ENCODE results near the gene PTGIS.

The PTGIS gene

DNA sequence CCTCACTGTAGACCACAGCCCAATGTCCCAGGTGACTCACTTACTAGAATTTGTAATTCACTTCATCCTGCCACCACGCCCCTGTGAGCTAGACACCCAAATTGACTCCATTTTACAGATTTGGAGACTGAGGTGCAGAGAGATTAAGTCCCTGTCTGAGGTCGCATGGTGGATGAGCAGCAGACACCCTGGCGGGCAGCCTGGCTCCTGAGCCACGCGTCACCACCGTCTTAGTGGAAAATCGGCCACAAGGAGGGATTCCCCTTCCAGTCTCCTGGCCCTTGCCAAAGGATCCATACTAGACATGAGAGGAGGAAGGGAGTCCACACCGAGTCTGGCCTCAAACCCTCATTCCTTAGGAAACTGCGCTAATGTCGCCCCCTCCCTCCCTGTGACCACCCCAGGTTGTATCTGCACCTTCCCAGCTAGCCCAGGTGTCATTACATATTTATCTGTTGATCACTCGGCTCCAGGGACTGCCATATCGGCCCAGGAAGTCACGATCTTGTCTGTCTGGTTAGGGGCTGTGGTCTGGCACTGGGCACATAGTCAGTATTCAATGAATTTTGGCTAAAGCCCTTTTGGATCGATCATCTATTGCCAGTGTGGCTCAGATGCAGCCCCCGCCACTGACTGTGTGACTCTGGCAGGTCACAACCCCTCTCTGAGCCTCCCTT lies 25.7 kb upstream of the PTGIS start:
- Histone ChIP-seq H3K27me3 (ENCODE audit: insufficient read depth, poor library complexity, severe bottlenecking) (no peaks in the 10 kb centered on the region), H3K27ac (replicated peaks) (no peak overlapping the region), H3K4me3 (replicated peaks; ENCODE audit: insufficient read depth, low read length) (no peak overlapping the region)
- TF ChIP-seq, protein P1, sequence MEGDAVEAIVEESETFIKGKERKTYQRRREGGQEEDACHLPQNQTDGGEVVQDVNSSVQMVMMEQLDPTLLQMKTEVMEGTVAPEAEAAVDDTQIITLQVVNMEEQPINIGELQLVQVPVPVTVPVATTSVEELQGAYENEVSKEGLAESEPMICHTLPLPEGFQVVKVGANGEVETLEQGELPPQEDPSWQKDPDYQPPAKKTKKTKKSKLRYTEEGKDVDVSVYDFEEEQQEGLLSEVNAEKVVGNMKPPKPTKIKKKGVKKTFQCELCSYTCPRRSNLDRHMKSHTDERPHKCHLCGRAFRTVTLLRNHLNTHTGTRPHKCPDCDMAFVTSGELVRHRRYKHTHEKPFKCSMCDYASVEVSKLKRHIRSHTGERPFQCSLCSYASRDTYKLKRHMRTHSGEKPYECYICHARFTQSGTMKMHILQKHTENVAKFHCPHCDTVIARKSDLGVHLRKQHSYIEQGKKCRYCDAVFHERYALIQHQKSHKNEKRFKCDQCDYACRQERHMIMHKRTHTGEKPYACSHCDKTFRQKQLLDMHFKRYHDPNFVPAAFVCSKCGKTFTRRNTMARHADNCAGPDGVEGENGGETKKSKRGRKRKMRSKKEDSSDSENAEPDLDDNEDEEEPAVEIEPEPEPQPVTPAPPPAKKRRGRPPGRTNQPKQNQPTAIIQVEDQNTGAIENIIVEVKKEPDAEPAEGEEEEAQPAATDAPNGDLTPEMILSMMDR (IDR thresholded peaks at IDR 0.05; ENCODE audit: insufficient read depth, low read length): no peak
- TF ChIP-seq GABPA (IDR thresholded peaks at IDR 0.05; ENCODE audit: low read depth) (no peak), REST (IDR thresholded peaks at IDR 0.05; ENCODE audit: insufficient replicate concordance, low read depth) (no peak)
- DNase-seq (ENCODE audit: low read depth in 1 of 2, low spot score in 1 of 2): no peak

DNA sequence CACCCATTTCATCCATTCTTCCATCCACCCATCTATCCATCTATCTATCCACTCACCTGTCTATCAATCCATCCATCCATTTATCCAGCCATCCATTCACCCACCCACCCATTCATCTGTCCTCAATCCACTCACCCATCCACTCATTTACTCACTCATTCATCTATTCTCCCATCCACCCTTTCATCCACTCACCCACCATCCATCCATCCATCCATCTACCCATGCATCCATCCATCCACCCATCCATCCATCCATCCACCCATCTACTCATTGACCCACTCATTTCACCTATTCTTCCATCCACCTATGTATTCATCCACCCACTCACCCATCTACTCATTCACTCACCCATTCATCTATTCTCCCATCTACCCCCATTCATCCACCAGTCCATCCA lies 24.2 kb upstream of the PTGIS start:
- H3K27ac ChIP-seq (replicated peaks): no peak overlapping the region
- DNase-seq (ENCODE audit: low read depth in 1 of 2, low spot score in 1 of 2): no peak
- no peaks in the 10 kb centered on the region for H3K27me3 ChIP-seq (ENCODE audit: insufficient read depth, poor library complexity, severe bottlenecking)
- no peak overlapping the region for H3K4me3 ChIP-seq (replicated peaks; ENCODE audit: insufficient read depth, low read length)
- TF ChIP-seq POLR2AphosphoS5 (IDR thresholded peaks at IDR 0.05; ENCODE audit: low read depth): no peak
- TF ChIP-seq, protein P1 (IDR thresholded peaks at IDR 0.05; ENCODE audit: insufficient read depth, low read length): no peak
- no peak for TF ChIP-seq REST (IDR thresholded peaks at IDR 0.05; ENCODE audit: insufficient replicate concordance, low read depth)
- no peak for TF ChIP-seq SPI1 (IDR thresholded peaks at IDR 0.05; ENCODE audit: borderline replicate concordance, low read depth)
- no peak for TF ChIP-seq GABPA (IDR thresholded peaks at IDR 0.05; ENCODE audit: low read depth)

GRCh38 chr20:49591217-49591865 lies 23.4 kb upstream of the PTGIS start:
- TF ChIP-seq SPI1 (IDR thresholded peaks at IDR 0.05; ENCODE audit: borderline replicate concordance, low read depth): no peak
- no peak for TF ChIP-seq REST (IDR thresholded peaks at IDR 0.05; ENCODE audit: insufficient replicate concordance, low read depth)
- TF ChIP-seq, protein P1 (IDR thresholded peaks at IDR 0.05; ENCODE audit: insufficient read depth, low read length): no peak
- no peak for TF ChIP-seq GABPA (IDR thresholded peaks at IDR 0.05; ENCODE audit: low read depth)
- TF ChIP-seq POLR2AphosphoS5 (IDR thresholded peaks at IDR 0.05; ENCODE audit: low read depth): no peak

More at GRCh38 chr20:49591217-49591865, 23.4 kb upstream of the PTGIS start:
- no peak overlapping the region for H3K4me3 ChIP-seq (replicated peaks; ENCODE audit: insufficient read depth, low read length)
- H3K27me3 ChIP-seq (ENCODE audit: insufficient read depth, poor library complexity, severe bottlenecking): no peaks in the 10 kb centered on the region
- no peak overlapping the region for H3K27ac ChIP-seq (replicated peaks)
- DNase-seq (ENCODE audit: low read depth in 1 of 2, low spot score in 1 of 2): no peak
